ENCODE results near the gene GFPT2. TPM values are rescaled to one million over a fixed set of nuclear protein-coding genes. Genes with fewer than 3 reads are reported as not detected.

The GFPT2 gene
- total and polyA plus RNA-seq, 12 donors = 1.9 to 20.1 (median 9.3) TPM

DNA sequence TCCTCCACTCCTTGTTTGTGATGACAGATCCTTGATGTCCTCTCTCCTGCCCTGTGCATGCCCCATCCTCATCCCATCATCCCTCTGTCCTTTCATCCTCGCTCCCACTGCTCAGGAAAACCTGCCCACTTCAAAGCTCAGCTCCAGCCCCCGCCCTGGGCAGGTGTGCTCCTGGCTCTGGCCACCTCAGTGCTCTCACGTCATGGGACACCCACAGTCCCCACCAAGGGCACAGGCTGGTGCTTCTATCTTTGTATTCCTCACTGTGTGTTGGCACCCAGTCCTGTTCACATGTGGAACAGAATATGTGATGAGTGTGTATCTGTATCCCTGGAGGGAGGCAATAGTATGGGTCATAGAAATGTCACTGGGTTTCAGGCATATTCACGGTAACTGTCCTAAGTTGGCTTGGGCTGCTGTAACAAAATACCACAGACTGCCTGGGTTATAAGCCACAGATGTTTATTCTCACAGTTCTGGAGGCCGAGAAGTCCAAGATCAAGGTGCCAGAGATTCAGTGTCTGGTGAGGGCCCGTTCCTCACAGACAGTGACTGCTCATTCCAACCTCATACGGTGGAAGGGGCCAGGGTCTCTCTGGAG, 13.5 kb downstream of the GFPT2 start:
- Histone ChIP-seq H3K27ac (no peak overlapping the region), H3K27me3 (no peaks in the 10 kb centered on the region), H3K4me1 (replicated peaks in 1 of 2) (no peaks in the 10 kb centered on the region), H3K36me3 (replicated peaks in 1 of 2) (peaks cover 0 to 7% of the 10 kb centered on the region in 2 donors), H3K4me3 (no peak overlapping the region), H3K9me3 (replicated peaks in 1 of 3) (no peaks in the 10 kb centered on the region)
- TF ChIP-seq POLR2A (IDR thresholded peaks at IDR 0.05) (no peak), CTCF (IDR thresholded peaks at IDR 0.05) (no peak)
- 88 to 95% (median 92%) methylated on average over 7 of the region's 7 CpGs for WGBS, 4 donors
- no peak for DNase-seq
- intact Hi-C loops (cut with DNase I) = no loop called here

- no peaks in the 10 kb centered on the region for H3K27me3 ChIP-seq
- TF ChIP-seq CTCF (IDR thresholded peaks at IDR 0.05) (no peak), POLR2A (IDR thresholded peaks at IDR 0.05) (no peak)
- H3K27ac ChIP-seq = no peak overlapping the region
- no peaks in the 10 kb centered on the region for H3K9me3 ChIP-seq (replicated peaks in 1 of 3)
- H3K4me3 ChIP-seq = no peak overlapping the region
- WGBS, 4 donors = 88 to 96% (median 91%) methylated on average over 22 of the region's 22 CpGs
- no peak for DNase-seq
- H3K4me1 ChIP-seq (replicated peaks in 1 of 2) = no peaks in the 10 kb centered on the region
- peaks cover 0 to 8% of the 10 kb centered on the region in 2 donors for H3K36me3 ChIP-seq (replicated peaks in 1 of 2)
- intact Hi-C loops (cut with DNase I) = no loop called here
Measured at GRCh38 chr5:180338001-180338707, 15.0 kb downstream of the GFPT2 start.

DNA sequence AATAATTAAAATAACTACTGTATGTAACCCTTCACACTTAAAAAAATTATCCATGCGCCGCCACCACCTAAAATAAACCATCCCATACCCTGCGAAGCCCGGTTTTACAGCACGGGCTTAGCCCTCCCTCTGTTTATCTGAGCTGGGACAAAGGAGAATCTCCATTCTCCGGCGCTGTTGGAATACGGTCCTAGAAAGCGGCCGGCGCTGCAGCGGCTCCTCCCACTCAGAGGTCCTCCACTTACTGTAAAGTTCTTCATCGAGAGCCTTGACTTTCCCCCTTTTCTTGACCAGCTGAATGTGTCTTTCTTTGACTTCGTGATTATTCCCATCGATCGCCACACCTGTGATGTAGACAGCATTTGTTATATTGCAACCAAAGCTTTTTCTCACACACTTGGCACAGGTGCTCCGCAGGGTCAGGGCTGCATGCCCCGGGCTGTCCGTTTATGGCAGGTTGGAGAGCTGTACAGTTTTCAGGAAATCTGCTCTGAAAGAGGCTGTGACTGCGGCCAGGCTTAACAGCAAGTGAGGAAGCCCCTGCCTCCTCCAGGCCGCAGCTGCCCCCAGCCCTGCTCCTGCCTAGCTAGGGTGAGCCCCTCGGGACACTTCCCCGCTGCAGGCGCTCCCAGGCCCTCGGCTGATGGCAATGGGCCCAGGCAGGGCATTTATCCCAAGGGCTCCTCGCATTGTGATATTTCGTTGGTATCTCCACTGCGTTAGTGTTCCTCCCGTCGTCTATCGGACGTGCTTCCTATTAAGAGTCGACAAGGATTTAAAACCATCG, 16.7 kb downstream of the GFPT2 start:
- Histone ChIP-seq H3K4me1 (replicated peaks in 1 of 2) (peaks cover 0 to 1% of the 10 kb centered on the region in 2 donors), H3K27ac (no peak overlapping the region), H3K4me3 (no peak overlapping the region), H3K36me3 (replicated peaks in 1 of 2) (peaks cover 0 to 8% of the 10 kb centered on the region in 2 donors), H3K9me3 (replicated peaks in 1 of 3) (no peaks in the 10 kb centered on the region), H3K27me3 (no peaks in the 10 kb centered on the region)
- WGBS, 4 donors = 92 to 96% (median 95%) methylated on average over 33 to 34 of the region's 34 CpGs
- no peak for DNase-seq
- TF ChIP-seq CTCF (IDR thresholded peaks at IDR 0.05) (no peak), POLR2A (IDR thresholded peaks at IDR 0.05) (no peak)
- intact Hi-C loops (cut with DNase I) = no loop called here

DNA sequence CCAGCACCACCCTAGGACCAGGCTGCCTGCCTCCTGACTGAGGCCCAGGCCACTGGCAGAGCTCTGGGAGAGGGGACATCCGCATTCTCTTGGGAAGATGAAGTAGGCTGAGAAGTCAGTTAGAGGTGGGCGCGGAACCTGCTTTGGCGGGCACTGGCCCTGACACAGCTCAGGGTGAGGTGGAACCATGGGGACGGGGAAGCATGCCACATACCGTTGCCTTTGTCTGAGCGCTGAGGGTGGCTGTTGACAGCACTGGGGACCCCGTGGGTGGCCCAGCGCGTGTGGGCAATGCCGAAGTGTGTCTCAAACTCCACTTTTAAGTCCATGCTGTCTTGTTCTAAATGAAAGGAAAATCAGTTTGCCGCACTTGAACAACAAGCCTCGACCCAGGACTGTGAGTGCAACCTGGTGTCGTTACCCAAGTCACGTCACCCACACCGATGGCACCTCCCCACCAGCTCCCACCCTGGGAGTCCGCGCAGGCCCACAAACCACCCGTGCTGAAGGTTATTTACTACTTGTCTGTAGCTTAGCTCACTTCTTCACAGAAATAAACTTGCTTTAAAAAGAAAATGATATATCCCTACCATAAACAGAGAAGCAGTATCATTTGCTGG, 17.4 kb downstream of the GFPT2 start:
- H3K36me3 ChIP-seq (replicated peaks in 1 of 2) = peaks cover 0 to 8% of the 10 kb centered on the region in 2 donors
- intact Hi-C loops (cut with DNase I) = no loop called here
- no peak overlapping the region for H3K27ac ChIP-seq
- no peak overlapping the region for H3K4me3 ChIP-seq
- no peak for DNase-seq
- H3K9me3 ChIP-seq (replicated peaks in 1 of 3) = no peaks in the 10 kb centered on the region
- TF ChIP-seq POLR2A (IDR thresholded peaks at IDR 0.05) (no peak), CTCF (IDR thresholded peaks at IDR 0.05) (no peak)
- peaks cover 5 to 6% of the 10 kb centered on the region in 2 donors for H3K4me1 ChIP-seq (replicated peaks in 1 of 2)
- H3K27me3 ChIP-seq = no peaks in the 10 kb centered on the region
- 93 to 97% (median 95%) methylated on average over 14 to 19 of the region's 19 CpGs for WGBS, 4 donors
